GM19372 (cell line): ENCODE measurements around the gene KYNU.
"Not testable (repeated sequence)": the region's sequence is repeated elsewhere in the genome, so short reads cannot be mapped to it uniquely, and the experiment has no call there.

Source experiments
- ATAC-seq: cut with Tn5 transposase; IDR thresholded peaks from one replicate; pipeline ENCODE4 v1.9.1; 2021; ENCODE audit warnings: mild to moderate bottlenecking, low read depth, moderate library complexity; ENCODE audit not compliant: unreplicated experiment

Gene KYNU

DNA sequence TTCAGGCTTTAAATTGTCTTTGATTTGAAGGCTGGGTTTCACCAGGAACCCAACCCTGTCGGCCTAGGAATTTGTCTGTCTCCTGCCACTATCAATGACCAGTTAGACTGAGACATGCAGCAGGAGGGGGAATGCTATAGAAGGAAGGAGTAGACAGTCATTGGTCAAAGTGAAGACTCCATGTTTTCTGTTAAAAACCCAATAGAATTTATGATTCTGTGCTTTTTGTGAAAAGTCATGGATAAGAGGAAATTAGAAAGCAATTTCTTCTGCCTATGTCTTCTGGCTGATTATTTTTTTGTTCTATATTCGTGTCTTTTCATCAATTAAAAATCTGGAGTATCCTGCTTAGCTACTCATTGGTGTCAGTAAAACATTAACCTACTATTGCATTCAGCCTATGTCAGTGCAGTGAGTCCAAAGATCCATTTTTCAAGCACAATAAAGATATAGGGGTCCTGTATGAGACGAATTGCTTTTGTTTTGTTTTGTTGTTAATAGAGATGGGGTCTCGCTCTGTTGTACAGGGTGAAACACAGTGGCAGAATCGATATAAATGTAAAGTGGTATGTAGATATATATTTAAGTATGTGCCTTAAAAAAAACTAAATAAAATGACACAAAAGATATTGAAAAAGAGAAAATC lies 7.9 kb upstream of the KYNU start:
- no peak for ATAC-seq

DNA sequence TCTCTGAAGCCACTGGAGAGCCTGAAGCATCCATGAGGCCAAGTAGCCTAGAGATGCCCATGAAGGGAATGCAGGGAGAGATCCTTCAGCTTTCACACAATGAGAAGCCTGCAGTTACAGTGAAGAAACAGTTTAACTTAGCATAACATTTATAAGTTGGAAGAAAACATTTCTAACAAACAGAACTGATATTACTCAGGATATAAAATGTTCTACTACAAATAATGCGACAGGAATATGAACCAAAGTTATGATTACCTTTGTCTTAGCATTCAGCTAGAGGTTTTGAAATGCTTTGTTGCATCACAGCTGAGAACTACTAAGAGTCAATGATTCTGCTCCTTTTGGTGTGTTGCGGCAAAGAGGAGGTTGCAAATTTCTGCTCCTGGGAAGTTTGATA lies 6.9 kb upstream of the KYNU start:
- ATAC-seq = no peak

DNA sequence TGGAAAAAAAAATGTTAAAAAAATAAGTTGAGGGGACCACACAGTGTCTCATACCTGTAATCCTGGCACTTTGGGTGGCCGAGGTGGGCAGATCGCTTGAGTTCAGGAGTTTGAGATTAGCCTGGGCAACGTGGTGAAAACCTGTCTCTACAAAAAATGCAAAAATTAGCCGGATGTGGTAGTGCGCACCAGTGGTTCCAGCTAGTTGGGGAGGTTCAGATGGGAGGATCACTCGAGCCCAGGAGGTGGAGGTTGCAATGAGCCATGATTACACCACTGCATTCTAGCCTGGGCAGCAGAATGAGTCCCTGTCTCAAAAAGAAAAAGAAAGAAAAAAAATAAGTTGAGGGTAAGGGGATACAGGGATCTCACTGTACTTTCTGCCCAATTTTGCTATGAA lies 6.1 kb upstream of the KYNU start:
- ATAC-seq = no peak

DNA sequence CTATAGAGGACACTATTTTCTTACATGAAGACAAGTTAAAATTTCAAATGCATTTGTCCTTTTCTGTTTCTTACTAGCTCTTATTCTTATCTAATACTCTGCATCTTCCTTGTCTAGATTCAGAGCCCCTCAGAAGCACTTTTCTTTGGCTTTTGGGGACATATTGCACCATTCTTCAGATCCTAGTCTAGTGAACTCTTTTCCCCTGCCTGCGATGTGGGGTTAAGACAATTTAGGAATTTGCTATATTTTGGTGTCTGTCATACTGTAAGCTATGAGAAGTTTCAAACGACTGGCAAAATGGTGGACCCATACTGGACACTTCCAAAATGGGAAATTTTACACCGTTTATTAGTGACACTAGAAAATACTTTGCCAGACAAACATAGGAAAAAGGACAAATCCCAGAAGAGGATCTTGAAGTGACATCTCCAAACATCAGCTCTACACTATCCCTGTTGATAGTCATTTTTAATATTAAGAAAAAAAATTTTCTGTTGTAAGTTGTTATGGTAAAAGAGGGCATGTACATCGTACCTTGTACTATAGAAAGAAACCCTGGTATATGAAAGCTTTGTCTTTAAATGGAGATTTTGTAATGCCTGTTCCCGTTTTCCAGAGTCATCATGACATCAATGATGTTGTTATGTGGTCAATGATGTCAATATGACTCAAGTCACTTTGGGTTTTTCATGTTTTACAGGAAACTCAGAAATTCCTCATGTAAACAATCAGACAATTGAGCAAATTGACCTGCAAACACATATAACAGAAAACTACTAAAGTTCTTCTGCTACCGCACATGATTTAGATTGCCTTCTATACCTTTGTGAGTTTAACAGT lies 4.4 kb upstream of the KYNU start:
- ATAC-seq = no peak

DNA sequence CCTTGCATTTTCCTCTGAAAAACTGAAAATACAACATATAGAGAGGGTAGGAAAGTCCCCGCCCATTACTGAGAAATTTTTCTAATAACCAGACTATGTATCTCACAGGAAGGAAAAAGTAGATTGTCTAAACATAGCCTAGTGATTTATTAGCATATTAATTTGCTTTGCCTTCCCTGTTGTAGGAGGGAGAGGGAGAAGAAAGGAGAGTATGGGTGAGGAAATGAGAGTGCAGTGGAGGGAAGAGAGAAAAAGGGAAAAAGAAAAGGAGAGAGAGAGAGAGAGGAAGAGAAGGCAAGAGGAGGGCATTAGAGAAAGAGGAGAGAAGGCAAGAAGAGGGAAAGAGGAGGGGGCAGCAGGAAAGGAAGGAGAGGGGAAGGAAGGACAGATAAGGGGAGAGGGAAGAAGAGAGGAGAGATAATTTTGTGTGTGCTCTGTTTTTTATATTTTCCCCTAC lies 3.6 kb upstream of the KYNU start:
- no peak for ATAC-seq

DNA sequence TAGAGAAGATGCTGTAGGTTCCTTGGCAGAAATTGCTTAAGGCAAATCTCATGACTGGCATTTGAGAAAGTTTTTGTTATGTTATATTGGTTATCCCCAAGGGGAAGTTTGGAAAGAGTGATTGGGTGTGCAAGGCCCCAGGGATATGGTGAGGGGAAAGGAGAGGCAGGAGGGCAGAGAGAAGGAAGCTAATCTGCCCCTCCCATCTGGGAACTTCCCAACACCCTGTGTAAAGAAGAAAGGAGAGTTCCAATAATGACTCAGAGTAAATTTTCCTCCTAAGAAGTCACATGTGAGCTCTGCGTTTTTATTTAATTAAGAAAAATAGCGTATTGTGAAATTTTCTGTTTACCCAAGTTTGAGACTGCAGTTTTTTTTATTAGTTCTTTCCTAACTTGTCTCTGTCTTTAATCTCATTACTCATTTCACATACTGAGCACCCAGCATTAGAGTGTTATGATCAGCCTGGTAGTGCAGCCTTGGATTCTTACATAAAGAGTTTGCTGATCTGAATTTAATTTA lies 3.1 kb upstream of the KYNU start:
- ATAC-seq = no peak

DNA sequence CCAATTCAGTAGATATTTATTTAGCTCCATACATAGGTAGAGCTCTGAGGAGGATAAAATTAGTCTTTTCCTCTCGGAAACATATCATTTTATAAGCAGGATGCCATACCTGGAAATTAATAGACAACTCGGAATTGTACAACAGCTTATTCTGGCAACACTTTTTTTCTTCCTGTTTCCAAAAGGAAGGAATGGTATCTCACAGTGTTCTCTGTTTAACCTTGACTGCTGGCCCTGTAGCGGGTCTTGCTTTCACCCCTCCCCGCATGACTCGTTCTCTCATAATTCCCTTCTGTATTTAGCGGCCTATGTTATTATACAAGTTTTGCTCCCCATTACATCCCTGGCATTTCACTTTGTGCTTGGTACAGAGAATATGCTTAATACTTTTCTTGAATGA lies 2.5 kb upstream of the KYNU start:
- ATAC-seq = no peak

DNA sequence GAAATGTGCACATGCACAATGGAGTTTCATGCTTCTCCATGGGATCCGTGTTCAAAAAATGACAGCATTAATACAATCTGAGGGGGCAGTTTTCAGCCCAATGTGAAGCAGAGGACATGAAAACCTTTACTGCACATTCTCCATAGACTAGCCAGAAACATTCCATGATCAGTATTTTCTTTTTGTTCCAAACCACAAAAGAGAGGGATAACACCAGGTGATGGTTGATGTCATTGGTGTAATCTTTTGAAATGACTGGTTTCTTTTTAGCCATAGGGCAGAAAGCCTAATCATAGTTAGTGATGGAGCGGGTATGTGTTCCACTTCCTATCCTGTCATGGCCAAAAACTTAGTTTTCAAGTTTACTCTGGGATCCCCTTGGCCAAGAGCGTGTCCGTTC lies 1.8 kb upstream of the KYNU start:
- ATAC-seq = no peak

DNA sequence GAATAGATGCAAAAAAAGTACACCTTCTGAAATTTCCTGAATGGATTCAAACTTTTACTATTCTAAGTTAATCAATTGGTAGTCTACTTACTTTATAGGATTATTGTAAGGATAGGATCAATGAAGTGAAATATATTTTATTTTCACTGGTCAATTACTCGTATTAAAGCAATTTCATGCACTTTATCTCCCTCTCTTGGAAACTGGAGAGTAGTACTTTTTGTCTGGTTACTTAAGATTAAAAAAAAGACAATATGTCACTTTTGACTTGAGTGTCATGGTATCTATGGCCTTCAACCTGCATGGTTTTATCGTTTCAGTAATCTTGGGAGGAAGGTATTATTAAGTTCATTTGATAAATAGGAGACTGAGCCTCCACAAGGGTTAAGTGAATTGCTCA lies 1.0 kb upstream of the KYNU start:
- ATAC-seq = no peak

DNA sequence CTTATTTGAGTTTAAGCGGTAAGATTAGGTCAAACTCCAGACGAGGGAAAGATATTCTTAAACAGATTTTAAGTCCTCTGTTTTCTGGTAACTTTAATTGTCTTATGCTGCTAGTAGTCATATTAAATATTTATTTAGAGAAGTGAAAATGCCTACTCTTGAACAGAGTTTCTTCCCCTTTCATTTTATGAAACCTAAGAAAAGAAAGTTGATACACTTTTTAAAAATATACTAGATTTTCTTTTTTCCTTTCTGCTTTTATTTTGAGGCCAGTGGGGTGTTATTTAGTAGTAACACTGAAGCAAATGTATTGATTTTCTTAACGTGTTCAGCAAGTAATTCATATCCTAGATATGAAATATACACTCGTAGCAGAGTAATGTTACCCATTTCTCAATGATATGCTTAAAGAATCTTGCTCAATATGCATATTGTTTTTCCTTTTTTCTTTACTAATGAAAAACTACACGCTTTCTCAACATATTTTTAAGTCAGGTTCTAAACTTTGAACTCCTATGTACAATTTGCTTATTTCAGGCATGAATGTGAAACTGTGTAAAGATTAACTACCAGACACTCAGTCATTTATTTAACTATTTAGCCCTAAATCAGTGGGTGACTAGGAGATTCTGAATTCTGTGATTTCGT lies 691 bp downstream of the KYNU start:
- peak; percentile 32 for ATAC-seq

DNA sequence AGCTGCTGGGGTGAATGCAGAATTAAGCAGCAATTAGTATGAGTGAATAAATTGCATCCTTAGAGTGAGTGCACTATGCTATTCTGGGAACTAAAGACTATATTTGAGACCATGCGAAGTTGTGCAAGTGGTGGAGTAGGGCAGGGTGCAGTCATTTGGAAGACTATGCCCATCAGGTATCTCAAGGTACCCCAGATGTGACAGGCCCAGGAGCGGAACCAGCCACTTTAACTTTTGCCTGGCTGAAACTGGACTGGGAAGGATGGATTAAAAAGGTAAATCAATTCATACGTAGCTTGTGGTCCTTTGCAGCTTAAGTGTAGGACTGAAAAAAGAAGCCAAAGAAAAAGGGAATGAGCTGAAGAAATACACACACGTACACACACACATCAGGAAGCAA lies 1.7 kb downstream of the KYNU start:
- no peak for ATAC-seq

DNA sequence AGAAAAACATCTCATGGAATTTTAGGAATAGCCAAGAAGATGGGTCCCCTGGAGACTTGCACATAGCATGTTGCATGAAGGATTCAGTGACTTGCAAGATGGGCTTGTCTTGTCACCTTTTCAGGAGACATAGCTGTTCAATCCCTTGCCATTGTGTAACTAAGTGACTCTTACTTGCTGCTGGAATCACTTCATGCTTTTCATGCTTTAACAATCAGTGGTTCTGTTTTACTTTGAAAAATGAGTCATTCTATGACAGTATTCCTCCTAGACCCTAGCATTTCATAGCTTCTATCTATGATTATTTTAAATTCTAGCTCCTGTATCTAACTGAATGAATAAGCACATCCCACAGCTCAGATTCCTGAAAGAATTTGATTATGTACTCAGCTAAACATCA lies 2.8 kb downstream of the KYNU start:
- ATAC-seq = no peak

DNA sequence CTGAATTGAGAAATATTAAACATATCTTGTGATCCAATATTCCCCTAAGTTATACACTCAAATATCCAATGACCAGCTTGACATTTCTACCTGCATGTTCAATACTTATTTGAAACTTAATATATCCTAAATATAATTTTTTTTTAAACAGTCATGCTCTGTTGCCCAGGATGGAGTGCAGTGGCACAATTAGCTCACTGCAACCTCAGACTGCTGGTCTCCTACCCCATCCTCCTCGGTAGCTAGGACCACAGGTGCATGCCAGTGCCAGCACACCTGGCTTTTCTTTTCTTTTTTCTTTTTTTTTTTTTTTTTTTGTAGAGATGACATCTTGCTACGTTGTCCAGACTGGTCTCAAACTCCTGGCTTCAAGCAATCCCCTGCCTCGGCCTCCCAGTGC lies 4.2 kb downstream of the KYNU start:
- no peak for ATAC-seq

DNA sequence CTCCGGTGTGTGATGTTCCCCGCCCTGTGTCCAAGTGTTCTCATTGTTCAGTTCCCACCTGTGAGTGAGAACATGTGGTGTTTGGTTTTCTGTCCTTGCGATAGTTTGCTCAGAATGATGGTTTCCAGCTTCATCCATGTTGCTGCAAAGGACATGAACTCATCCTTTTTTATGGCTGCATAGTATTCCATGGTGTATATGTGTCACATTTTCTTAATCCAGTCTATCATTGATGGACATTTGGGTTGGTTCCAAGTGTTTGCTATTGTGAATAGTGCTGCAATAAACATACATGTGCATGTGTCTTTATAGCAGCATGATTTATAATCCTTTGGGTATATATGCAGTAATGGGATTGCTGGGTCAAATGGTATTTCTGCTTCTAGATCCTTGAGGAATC lies 5.0 kb downstream of the KYNU start:
- not testable (repeated sequence) for ATAC-seq

DNA sequence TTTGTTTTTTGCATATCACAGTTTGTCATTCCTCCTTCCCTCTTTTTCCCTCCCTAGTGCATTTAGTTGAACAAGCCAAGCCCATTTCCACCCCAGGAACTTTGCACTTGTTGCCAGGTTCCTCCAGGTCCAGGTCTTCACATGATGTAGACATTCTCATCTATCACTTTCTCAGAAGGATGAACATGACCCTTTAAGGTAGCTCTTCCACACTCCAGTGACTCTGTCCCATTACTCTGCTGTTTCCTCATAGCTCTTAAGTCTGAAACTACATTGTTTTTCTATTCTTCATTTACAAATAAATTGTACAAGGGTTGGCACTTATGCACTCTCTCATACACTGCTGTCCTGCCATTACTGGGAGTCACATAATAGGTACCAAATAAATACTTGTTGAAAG lies 6.1 kb downstream of the KYNU start:
- no peak for ATAC-seq

DNA sequence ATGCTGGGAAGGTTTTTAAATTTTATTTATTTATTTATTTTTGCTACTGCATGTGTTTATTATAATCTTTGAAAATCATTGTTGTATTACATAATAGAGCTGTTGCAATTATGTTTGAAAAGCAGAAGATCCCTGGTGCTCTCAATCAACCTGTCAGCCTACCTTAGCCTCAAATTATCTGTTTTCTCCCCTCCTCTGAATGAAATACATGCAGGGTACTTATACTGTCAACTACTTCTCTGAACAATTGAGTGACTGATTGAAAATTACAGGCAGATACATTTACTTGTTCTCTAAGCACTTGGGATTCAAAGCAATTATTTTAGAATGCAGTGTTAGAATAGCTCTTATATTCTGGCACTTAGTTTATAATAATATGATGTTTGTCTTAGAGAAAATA lies 8.1 kb downstream of the KYNU start:
- ATAC-seq = no peak

DNA sequence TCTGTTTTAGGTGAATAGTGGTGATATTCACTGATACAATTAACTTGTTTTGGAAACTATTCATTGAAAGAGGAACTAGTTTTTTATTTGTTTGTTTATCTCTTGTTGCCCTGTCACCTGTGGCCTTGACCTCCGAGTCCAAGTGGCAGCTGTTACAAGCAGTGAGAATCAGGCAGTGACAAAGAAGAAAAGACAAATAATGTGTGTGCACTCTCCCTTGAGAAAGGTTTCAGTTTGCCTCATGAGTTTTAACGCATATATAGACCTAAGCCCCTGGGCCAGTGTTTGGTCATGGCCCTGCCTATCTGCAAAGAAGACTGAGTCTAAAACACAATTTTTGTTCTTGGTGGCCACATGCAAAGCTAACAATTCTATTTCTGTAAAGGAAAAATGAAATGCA lies 15.3 kb downstream of the KYNU start:
- ATAC-seq = peak; percentile 99

DNA sequence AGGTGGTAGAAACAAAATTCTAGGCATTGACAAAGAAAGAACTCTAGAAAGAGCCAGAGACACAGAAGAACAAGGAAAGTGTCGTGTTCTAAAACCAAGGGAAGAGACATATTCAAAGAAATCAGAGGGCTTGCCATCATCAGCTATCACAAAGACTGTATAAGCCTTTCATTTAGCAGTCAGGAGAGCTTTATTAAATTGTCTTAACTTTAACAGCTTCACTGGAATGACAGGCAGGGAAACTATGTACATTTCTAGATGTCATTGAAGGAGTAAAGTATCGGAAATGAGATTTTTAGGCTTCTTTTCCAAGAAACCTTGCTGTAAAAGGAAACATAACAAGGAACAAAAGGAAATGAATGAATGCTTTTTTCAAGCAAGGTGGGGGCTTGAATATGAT lies 15.8 kb downstream of the KYNU start:
- ATAC-seq = no peak

DNA sequence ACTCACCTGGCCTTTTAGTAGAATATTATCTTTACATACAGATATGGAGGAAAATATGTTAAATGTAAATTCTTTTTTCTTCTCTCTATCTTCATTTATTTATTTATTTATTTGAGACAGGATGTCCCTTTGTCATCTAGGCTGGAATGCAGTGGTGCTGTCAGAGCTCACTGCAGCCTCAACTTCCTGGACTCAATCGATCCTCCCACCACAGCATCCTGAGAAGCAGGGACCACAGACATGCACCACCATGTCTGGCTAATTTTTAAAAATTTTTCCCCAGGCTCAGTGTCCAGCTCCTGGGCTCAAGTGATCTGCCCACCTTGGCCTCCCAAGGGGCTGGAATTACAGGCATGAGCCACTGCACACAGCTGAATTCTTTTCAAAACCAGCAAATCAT lies 20.3 kb downstream of the KYNU start:
- no peak for ATAC-seq

DNA sequence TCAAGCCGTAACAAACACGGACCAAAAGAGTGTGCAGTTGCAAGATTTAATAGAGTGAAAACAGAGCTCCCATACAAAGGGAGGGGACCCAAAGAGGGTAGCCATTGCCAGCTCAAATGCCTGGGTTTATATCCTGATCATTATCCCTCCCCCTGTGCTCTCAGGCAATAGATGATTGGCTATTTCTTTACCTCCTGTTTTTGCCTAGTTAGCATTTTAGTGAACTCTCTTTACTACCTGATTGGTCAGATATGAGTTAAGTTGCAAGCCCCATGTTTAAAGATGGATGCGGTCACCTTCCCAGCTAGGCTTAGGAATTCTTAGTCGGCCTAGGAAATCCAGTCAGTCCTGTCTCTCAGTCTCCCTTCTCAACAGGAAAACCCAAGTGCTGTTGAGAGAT lies 22.9 kb downstream of the KYNU start:
- not testable (repeated sequence) for ATAC-seq

DNA sequence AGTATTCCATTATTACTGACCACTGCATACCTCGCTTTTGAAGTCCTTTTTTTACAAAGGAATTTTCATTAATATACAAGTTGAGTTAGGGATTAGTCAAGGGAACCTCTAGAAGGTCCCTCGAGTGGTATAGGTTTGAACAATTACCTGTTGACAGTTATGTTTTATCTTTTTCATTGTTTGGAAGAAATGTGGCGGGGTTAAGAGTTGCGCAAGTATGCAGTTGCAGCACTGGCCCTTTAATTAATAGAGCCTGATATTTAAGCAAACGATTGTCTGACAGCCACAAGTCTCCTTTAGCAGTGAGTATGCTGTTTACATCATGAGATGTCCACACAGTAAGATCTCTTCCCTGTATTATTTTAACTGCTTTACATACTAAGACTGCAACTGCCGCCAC lies 24.3 kb downstream of the KYNU start:
- ATAC-seq = no peak
